Measurements from ENCODE around the gene COX6B2.

DNA sequence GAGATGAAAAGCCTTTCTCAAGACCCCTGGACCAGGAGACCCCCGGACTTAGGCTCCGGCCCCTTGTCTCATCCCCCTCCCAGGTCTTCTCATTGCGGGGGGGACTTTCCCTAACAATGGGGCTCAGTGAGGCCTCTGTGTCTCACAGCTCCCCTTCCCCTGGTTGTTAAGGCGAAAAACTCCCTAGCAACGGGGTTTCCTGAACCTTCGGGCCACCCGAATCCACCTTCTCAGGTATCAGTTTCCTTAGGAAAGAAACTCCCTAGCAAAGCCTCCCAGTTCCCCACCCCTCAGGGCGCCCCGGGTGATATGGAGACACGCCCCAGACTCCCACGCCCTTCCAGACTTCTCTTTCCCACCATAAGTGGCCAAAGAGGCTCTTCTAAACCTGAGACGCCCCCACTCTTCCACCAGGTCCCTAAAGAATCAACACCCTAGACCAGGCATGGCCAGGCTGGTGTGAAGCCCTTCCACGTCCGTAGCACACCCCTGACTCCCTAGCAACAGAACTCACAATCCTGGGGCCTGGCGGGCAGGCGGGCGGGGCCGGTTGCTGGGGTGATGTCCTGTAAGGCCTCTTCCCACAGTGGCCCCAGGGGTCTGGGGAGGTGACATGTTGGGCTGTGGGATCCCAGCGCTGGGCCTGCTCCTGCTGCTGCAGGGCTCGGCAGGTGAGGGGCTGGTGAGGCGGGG, 21.9 kb upstream of the COX6B2 start, which contains the start of gene TMEM190:
- TF ChIP-seq POLR2A (IDR thresholded peaks at IDR 0.05) (no peak), CTCF (IDR thresholded peaks at IDR 0.05) (no peak)
